BLaER1 (cell line): ENCODE measurements around the gene RPL22.

Experiments used
- H3K27ac ChIP-seq: shearing (Covaris generic); formaldehyde crosslinking; 2 replicates; pipeline ENCODE4 v1.8.1; 2022
- H3K27me3 ChIP-seq: shearing (Covaris generic); formaldehyde crosslinking; 2 replicates; pipeline ENCODE4 v1.8.1; 2022
- H3K36me3 ChIP-seq: shearing (Covaris generic); formaldehyde crosslinking; 2 replicates; pipeline ENCODE4 v1.8.1; 2022
- H3K4me1 ChIP-seq: shearing (Covaris generic); formaldehyde crosslinking; 2 replicates; pipeline ENCODE4 v1.8.1; 2022
- H3K4me2 ChIP-seq: shearing (Covaris generic); formaldehyde crosslinking; 2 replicates; pipeline ENCODE4 v1.8.1; 2022
- H3K4me3 ChIP-seq: shearing (Covaris generic); formaldehyde crosslinking; 2 replicates; pipeline ENCODE4 v1.8.1; 2022
- H3K9ac ChIP-seq: shearing (Covaris generic); formaldehyde crosslinking; 2 replicates; pipeline ENCODE4 v1.8.1; 2022
- H3K9me3 ChIP-seq: shearing (Covaris generic); formaldehyde crosslinking; 2 replicates; pipeline ENCODE4 v1.8.1; 2022
- H4K20me1 ChIP-seq: shearing (Covaris generic); formaldehyde crosslinking; 2 replicates; pipeline ENCODE4 v1.8.1; 2022
- Cebpa-rat ChIP-seq: shearing (Covaris generic); IDR thresholded peaks from 2 replicates; pipeline ENCODE4 v1.8.1; 2022

RPL22 gene

DNA sequence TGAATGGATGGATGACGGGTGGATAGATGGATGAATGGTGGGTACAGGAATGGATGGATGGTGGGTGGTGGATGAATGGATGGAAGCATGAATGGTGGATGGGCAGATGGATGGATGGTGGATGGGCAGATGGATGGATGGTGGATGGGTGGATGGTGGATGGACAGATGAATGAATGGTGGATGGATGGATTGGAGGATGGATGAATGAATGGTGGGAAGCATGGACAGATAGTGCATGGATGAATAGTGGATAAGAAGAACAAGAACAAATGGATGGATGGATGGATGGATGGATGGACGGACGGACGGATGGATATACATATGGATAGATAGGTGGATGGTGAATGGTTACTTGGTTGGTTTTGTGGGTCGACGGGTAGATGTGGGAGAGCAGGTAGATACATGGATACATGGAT lies 24.0 kb downstream of the RPL22 start:
- Histone ChIP-seq H3K9ac (no peak overlapping the region), H3K27me3 (peaks cover 47% of the 10 kb centered on the region), H3K4me3 (no peak overlapping the region), H3K36me3 (no peaks in the 10 kb centered on the region), H3K4me2 (no peak overlapping the region), H3K9me3 (no peaks in the 10 kb centered on the region), H4K20me1 (peaks cover 43% of the 10 kb centered on the region), H3K27ac (no peak overlapping the region), H3K4me1 (peaks cover 36% of the 10 kb centered on the region)
- no peak for TF ChIP-seq Cebpa-rat

DNA sequence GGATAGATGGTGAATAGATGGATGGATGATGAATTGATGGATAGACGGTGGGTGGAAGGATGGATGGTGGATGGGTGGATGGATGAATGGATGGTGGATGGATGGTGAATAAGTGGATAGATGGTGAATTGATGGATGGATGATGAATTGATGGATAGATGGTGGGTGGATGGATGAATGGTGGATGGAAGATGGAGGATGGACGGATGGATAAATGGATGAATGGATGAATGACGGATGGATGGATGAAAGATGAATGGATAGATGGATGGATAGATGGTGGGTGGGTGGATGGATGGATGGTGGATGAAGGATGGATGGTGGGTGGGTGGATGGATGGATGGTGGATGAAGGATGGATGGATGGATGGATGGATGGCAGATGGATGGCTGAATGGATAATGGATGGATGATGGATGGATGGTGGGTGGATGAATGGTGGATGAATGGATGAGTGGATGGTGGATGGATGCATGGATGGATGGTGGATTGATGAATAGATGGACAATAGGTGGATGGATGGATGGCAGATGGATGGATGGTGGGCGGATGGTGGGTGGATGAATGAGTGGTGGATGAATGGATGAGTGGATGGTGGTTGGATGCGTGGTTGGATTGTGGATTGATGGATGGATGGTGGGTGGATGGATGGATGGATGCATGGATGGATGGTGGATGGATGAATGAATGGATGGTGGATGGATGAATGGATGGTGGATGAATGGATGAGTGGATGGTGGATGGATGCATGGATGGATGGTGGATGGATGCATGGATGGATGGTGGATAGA lies 24.6 kb downstream of the RPL22 start:
- no peaks in the 10 kb centered on the region for H3K36me3 ChIP-seq
- H3K4me2 ChIP-seq = no peak overlapping the region
- TF ChIP-seq Cebpa-rat = no peak
- peaks cover 41% of the 10 kb centered on the region for H3K27me3 ChIP-seq
- H3K27ac ChIP-seq = no peak overlapping the region
- H4K20me1 ChIP-seq = peaks cover 37% of the 10 kb centered on the region
- no peak overlapping the region for H3K9ac ChIP-seq
- H3K4me1 ChIP-seq = peaks cover 39% of the 10 kb centered on the region
- no peaks in the 10 kb centered on the region for H3K9me3 ChIP-seq
- no peak overlapping the region for H3K4me3 ChIP-seq

DNA sequence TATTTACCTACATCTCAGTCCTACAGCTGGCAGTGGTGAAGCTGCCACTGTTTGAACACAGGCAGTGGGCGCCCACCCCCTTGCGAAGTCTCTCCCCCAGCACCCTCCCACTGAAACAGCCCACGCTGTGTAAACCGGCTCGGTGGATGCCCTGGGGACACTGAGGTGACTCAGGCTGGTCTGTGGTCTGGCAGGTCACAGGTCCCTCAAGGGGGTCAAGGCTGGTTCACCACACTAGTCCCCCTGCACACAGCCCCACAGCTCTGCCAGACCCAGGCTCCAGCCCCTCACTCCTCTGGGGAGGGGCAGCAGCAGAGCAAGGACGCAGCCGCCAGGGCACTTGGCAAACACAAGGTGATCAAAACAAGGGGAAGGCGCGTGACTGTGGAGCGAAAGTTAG lies 26.8 kb downstream of the RPL22 start:
- H3K4me1 ChIP-seq = peaks cover 42% of the 10 kb centered on the region
- peaks cover 18% of the 10 kb centered on the region for H3K27me3 ChIP-seq
- H3K4me2 ChIP-seq = peak overlapping the region; percentile 92; the same call in 1 of the 2 replicates
- H3K9me3 ChIP-seq = no peaks in the 10 kb centered on the region
- TF ChIP-seq Cebpa-rat = no peak
- no peaks in the 10 kb centered on the region for H3K36me3 ChIP-seq
- no peak overlapping the region for H3K9ac ChIP-seq
- H3K27ac ChIP-seq = no peak overlapping the region
- peaks cover 15% of the 10 kb centered on the region for H4K20me1 ChIP-seq
- H3K4me3 ChIP-seq = no peak overlapping the region

DNA sequence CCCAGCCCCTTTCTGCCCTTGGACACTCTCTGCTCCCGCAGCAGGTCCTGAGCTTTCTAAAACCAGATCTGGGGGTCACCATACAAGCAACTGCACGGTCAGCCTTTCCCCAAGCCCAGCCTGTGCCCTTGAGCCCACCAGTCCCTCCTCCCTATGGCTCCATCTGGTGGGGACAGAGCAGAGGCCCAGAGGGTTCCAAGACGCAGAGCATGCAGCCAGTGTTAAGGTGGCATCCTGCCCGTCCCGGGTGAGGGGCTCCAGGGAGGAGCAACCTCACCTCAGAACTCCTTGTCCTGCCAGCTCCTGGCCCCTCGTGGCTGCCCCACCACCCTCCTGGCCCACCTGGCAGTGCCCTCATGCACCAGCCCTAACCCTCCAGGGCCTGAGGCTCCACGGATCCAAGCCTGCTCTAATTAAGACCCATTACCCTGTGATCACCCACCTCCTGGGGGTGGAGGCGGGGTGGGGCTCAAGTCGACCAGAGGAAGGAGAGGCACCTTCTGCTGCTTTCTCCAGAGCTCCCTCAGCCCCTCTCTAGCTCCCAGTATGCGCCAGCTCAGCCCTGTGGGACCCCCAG lies 27.8 kb downstream of the RPL22 start:
- Histone ChIP-seq H3K4me3 (no peak overlapping the region), H3K9ac (peak overlapping the region; percentile 64), H3K27me3 (peaks cover 9% of the 10 kb centered on the region), H3K4me2 (peak overlapping the region; percentile 92), H3K27ac (peak overlapping the region; percentile 78), H3K4me1 (peaks cover 36% of the 10 kb centered on the region), H4K20me1 (peaks cover 5% of the 10 kb centered on the region), H3K36me3 (no peaks in the 10 kb centered on the region), H3K9me3 (no peaks in the 10 kb centered on the region)
- TF ChIP-seq Cebpa-rat = no peak

DNA sequence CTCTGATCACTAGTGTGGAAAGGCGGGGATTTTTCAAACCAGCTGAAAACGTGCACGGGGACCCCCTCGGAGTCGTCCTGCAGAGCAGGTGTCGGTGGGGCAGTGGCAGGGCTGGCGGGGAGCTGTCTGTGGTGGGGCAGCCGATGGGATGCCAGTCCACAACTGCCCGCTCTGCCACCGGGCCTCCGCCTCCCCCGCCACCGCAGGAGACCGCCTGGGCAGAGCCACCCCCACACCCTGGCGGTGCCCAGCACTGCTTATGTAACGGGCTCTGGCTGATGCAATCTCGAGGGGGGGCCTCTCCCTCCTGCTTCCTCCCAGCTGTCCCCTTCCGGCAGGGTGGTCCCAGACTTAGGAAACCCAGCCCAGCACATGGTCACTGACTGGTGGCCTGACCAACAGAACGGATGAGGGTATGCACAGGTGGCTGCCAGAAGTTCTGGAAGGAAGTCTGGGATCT lies 28.6 kb downstream of the RPL22 start:
- Histone ChIP-seq H3K36me3 (no peaks in the 10 kb centered on the region), H3K4me3 (peak overlapping the region; percentile 22; the same call in 1 of the 2 replicates), H3K9ac (peak overlapping the region; percentile 64), H4K20me1 (no peaks in the 10 kb centered on the region; the same call in 1 of the 2 replicates), H3K4me2 (peak overlapping the region; percentile 92), H3K27me3 (peaks cover under 1% of the 10 kb centered on the region; the same call in 1 of the 2 replicates), H3K9me3 (no peaks in the 10 kb centered on the region), H3K4me1 (peaks cover 33% of the 10 kb centered on the region), H3K27ac (peak overlapping the region; percentile 78)
- no peak for TF ChIP-seq Cebpa-rat

DNA sequence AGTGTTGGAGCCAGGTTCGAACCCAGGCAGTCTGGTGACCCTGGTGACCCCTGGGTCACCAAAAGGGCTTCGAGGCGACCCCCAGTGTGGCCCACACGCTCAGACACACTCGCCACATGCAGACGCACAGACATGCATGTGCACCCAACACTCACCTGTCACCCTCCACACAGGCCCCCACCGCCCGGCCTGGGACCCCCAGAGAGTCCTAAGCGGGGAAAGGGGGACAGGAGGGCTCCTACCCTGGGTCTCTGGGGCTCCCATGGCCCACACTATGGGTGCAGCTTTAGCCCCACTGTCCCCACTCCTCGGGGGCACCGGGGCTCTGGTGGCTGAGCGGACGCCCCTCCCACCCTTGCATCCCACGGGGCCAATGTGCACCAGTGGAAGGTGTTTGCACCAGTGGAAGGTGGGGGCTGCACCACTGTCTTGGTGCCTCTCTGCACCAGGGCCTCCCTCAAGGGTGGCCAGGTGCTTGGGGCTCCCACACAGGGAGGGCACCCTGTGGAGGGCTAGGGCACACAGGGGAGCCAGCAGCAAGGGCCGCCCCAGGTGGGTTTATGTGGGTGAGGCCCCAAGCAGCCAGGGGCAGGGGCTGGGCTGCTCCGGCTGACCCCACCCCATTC lies 29.2 kb downstream of the RPL22 start:
- Histone ChIP-seq H3K27me3 (no peaks in the 10 kb centered on the region), H3K4me1 (peaks cover 33% of the 10 kb centered on the region), H3K9ac (peak overlapping the region; percentile 64), H3K4me3 (peak overlapping the region; percentile 22; the same call in 1 of the 2 replicates), H3K9me3 (no peaks in the 10 kb centered on the region), H3K27ac (peak overlapping the region; percentile 78), H3K4me2 (peak overlapping the region; percentile 92), H3K36me3 (no peaks in the 10 kb centered on the region), H4K20me1 (no peaks in the 10 kb centered on the region; the same call in 1 of the 2 replicates)
- TF ChIP-seq Cebpa-rat = no peak

DNA sequence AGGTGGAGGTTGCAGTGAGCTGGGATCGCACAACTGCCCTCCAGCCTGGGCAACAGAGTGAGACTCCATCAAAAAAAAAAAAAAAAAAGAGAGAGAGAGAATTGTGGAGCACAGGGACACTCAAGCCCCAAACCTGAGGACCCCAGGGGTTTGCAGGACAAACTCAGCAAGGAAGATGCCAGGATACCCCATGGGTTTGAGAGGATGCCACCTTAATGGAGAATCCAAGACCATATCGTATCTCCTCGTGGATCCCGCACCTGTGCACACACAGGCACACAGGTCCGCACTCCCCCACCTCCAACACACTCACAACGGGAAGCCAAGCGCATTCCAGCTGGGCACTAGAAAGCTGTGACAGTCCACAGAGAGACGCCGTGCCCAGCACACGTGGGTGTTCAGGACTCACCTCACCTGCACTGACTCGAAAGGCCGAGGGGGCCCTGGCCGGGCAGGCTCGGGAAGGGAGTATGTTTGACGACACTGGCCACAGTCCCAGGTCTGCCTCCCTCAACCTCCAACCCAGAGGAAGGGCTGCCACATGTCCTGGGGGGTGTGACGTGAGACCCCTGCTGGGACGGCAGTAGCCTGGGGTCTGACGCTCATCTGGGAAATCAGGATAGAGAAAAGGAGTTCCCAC lies 30.3 kb downstream of the RPL22 start:
- TF ChIP-seq Cebpa-rat = no peak
- H4K20me1 ChIP-seq = peaks cover under 1% of the 10 kb centered on the region; the same call in 1 of the 2 replicates
- no peaks in the 10 kb centered on the region for H3K9me3 ChIP-seq
- no peak overlapping the region for H3K27ac ChIP-seq
- H3K36me3 ChIP-seq = no peaks in the 10 kb centered on the region
- no peaks in the 10 kb centered on the region for H3K27me3 ChIP-seq
- no peak overlapping the region for H3K4me2 ChIP-seq
- no peak overlapping the region for H3K9ac ChIP-seq
- H3K4me3 ChIP-seq = no peak overlapping the region
- H3K4me1 ChIP-seq = peaks cover 33% of the 10 kb centered on the region

DNA sequence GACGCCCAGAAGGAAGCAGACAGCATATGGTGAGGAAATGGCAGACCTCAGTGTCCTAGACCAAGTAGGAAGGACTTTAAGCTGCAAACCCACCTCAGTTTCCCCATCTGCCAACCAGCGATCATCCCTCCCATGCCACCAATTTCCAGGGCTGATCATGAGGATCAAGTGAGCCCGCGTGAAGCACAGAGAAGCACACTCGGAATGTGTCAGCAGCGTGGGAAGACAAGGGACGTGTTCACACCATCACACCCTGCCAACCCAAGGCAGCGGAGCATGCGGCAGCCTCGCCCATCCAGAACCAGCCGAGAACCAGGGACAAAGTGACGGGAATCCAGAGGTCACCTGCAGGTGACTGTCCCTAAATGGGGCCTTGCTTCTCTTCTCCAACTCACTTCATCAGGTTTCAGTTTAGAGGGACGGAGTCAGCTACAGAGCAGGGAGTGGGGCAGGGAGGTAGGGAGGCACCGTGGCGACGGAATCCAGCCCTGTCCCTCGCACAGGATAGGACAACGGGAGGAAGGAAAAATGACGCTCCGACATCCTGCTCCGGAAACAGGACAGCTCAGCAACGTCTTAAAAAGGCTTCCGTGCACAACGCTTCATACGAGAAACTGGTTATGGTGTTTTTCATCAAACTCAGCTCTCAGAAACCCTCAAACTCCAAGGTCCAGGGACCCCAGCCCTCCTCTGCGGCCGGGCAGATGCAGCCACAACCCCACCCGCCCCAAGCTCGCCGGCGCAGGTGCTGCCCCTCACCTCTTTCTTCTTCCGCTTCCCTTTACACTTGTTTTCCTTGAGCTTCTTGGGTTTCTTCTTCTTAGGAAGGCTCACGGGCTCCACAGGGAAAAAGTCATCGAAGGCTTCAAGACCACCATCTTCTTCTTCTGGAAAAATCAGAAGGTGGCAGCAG lies 31.7 kb downstream of the RPL22 start:
- TF ChIP-seq Cebpa-rat = no peak
- no peak overlapping the region for H3K9ac ChIP-seq
- H3K27me3 ChIP-seq = 0 out of 2 replicates have a peak, but pooled peaks cover 8% of the 10 kb centered on the region
- H3K36me3 ChIP-seq = no peaks in the 10 kb centered on the region
- no peak overlapping the region for H3K4me2 ChIP-seq
- H3K4me3 ChIP-seq = no peak overlapping the region
- peaks cover 31% of the 10 kb centered on the region for H3K4me1 ChIP-seq
- no peak overlapping the region for H3K27ac ChIP-seq
- peaks cover 15% of the 10 kb centered on the region; the same call in 1 of the 2 replicates for H4K20me1 ChIP-seq
- H3K9me3 ChIP-seq = no peaks in the 10 kb centered on the region
